Stimulated activated CD4-positive, alpha-beta T cell treated with anti-CD3 and anti-CD28 coated beads, Interleukin-4, amount 100 ng/mL, for 4 hours (primary cell): ENCODE measurements around the gene UBL4A.
A peak's percentile ranks its signal among the peaks of the same experiment; 100 is the strongest.
"Not testable (repeated sequence)": the region's sequence is repeated elsewhere in the genome, so short reads cannot be mapped to it uniquely, and the experiment has no call there.

Source experiments
- DNase-seq, 2 experiments: peaks; one replicate each; pipeline ENCODE4 v3.0.0-alpha.2; 2020

The UBL4A gene

GRCh38 chrX:154507673-154508383, 21.4 kb upstream of the UBL4A start:
- no peak for DNase-seq

GRCh38 chrX:154506483-154507332, 20.3 kb upstream of the UBL4A start:
- DNase-seq, result no peak

GRCh38 chrX:154505734-154506133, 19.3 kb upstream of the UBL4A start:
- DNase-seq, result no peak

GRCh38 chrX:154502989-154503388, 16.6 kb upstream of the UBL4A start:
- DNase-seq, result no peak

GRCh38 chrX:154502098-154502497, 15.7 kb upstream of the UBL4A start:
- DNase-seq, result no peak

- DNase-seq, result not testable (repeated sequence)
Observed at GRCh38 chrX:154501423-154501822, 15.0 kb upstream of the UBL4A start.

- DNase-seq, result not testable (repeated sequence)
Observed at GRCh38 chrX:154496591-154497137, 10.2 kb upstream of the UBL4A start.

- DNase-seq, result no peak
Observed at GRCh38 chrX:154495472-154495922, 9.1 kb upstream of the UBL4A start.

- DNase-seq, result no peak
Observed at GRCh38 chrX:154494715-154495114, 8.3 kb upstream of the UBL4A start.

- peak; percentile 83 to 88 for DNase-seq
Observed at GRCh38 chrX:154490414-154491083, 4.1 kb upstream of the UBL4A start, which contains the start of gene SLC10A3. Gene SLC10A3 (minus strand): TSS chrX:154490629. CDS start chrX:154488940, 1,689 bp downstream.

GRCh38 chrX:154490021-154490413, 3.6 kb upstream of the UBL4A start:
- DNase-seq, result no peak

- no peak for DNase-seq
Observed at GRCh38 chrX:154489182-154489581, 2.8 kb upstream of the UBL4A start.

GRCh38 chrX:154488336-154489075, 2.1 kb upstream of the UBL4A start:
- no peak for DNase-seq

- DNase-seq, result no peak
Observed at GRCh38 chrX:154487518-154488290, 1.3 kb upstream of the UBL4A start.

- DNase-seq, result peak; percentile 15 to 26
Observed at GRCh38 chrX:154486052-154486395, 391 bp downstream of the UBL4A start.

- no peak for DNase-seq
Observed at GRCh38 chrX:154485150-154486051, 1.0 kb downstream of the UBL4A start.

GRCh38 chrX:154484255-154485149, 1.9 kb downstream of the UBL4A start:
- no peak for DNase-seq

- DNase-seq, result no peak
Observed at GRCh38 chrX:154483325-154483724, 3.1 kb downstream of the UBL4A start.

GRCh38 chrX:154482786-154483185, 3.6 kb downstream of the UBL4A start:
- no peak for DNase-seq
